T-cell (primary cell): ENCODE results near the gene LRP1B. TPM values are rescaled to one million over a fixed set of nuclear protein-coding genes. Genes with fewer than 3 reads are reported as not detected.

Experiments
- ATAC-seq, 4 experiments: fragments of 200-7000 bp in 3 of 4; fragments of 150-1000 bp in 1 of 4; cut with Tn5 transposase; replicated peaks in 1 of 4; 1 replicate in 3 of 4; 2 replicates in 1 of 4; pipeline ENCODE4 v1.10.0; 2021; ENCODE audit warnings: moderate library complexity in 3 of 4, mild to moderate bottlenecking in 2 of 4, moderate number of reproducible peaks in 1 of 4
- CTCF ChIA-PET, 2 donors: fragments of 300-600 bp; sonication (Branson Sonifier 250); formaldehyde crosslinking; loops; one replicate each; lab custom pipeline; 2022; ENCODE audit warnings: antibody characterized with exemption in 2 of 2; lab: Charles Lee
- POLR2A ChIA-PET, 2 donors: fragments of 300-600 bp; sonication (Branson Sonifier 250); formaldehyde crosslinking; loops; one replicate each; lab custom pipeline; 2022; ENCODE audit warnings: antibody characterized with exemption in 2 of 2; lab: Charles Lee
- DNase-seq, 35 experiments: peaks; one replicate each; pipeline versions ENCODE4 v3.0.0 to v3.0.0-alpha.2; 2013 to 2023
- H3K27ac ChIP-seq: one replicate; pipeline ENCODE4 v1.5.1; 2013; ENCODE audit warnings: low read length
- H3K27me3 ChIP-seq, 2 experiments: replicated peaks in 1 of 2; 1 replicate in 1 of 2; 2 replicates in 1 of 2; pipeline versions ENCODE4 v1.6.1 to v1.7.0; 2013; ENCODE audit warnings: low read length in 1 of 2, mixed read lengths in 1 of 2; ENCODE audit not compliant: control insufficient read depth in 2 of 2, insufficient read depth in 2 of 2; ENCODE audit errors: extremely low read depth in 1 of 2
- H3K36me3 ChIP-seq, 2 donors: 1 replicate in 1 of 2; 2 replicates in 1 of 2; pipeline versions ENCODE4 v1.6.1 to v1.7.0; 2013; ENCODE audit warnings: low read length in 1 of 2; ENCODE audit not compliant: control insufficient read depth in 2 of 2, insufficient read depth in 1 of 2; ENCODE audit errors: extremely low read depth in 1 of 2
- H3K4me1 ChIP-seq, 2 experiments: 1 replicate in 1 of 2; 2 replicates in 1 of 2; pipeline versions ENCODE4 v1.6.1 to v1.7.0; 2013; ENCODE audit warnings: low read length in 2 of 2, mixed read lengths in 1 of 2; ENCODE audit not compliant: insufficient read depth in 2 of 2, control insufficient read depth in 1 of 2; ENCODE audit errors: extremely low read depth in 1 of 2
- H3K4me3 ChIP-seq, 2 donors: 1 replicate in 1 of 2; 2 replicates in 1 of 2; pipeline versions ENCODE4 v1.5.1 to v1.7.0; 2013; ENCODE audit warnings: mild to moderate bottlenecking in 2 of 2, low read length in 1 of 2, moderate library complexity in 1 of 2; ENCODE audit not compliant: control insufficient read depth in 1 of 2; ENCODE audit errors: extremely low read depth in 1 of 2
- H3K9me3 ChIP-seq: 2 replicates; pipeline ENCODE4 v1.7.0; 2013
- H3K27ac Mint-ChIP-seq, 2 donors: one replicate each; pipeline ENCODE4 v1.8.0; 2020 to 2021; ENCODE audit warnings: mild to moderate bottlenecking in 2 of 2, mixed read lengths in 2 of 2
- H3K27me3 Mint-ChIP-seq, 2 donors: one replicate each; pipeline ENCODE4 v1.8.0; 2021 to 2022; ENCODE audit warnings: mixed read lengths in 2 of 2
- H3K36me3 Mint-ChIP-seq: one replicate; pipeline ENCODE4 v1.8.0; 2021; ENCODE audit warnings: mixed read lengths
- H3K4me1 Mint-ChIP-seq, 3 donors: one replicate each; pipeline ENCODE4 v1.8.0; 2020 to 2022; ENCODE audit warnings: mixed read lengths in 3 of 3, mild to moderate bottlenecking in 1 of 3
- H3K4me3 Mint-ChIP-seq, 3 donors: one replicate each; pipeline ENCODE4 v1.8.0; 2020 to 2022; ENCODE audit warnings: mild to moderate bottlenecking in 3 of 3, mixed read lengths in 3 of 3, moderate library complexity in 3 of 3
- H3K9me3 Mint-ChIP-seq, 3 donors: one replicate each; pipeline ENCODE4 v1.8.0; 2020 to 2022; ENCODE audit warnings: mixed read lengths in 3 of 3
- WGBS: methylation state at CpG from one replicate; pipeline ENCODE4 v1.1.5; 2013; ENCODE audit warnings: missing lambda C conversion rate; ENCODE audit not compliant: insufficient coverage; 5-methylcytosine and 5-hydroxymethylcytosine counted together
- total RNA-seq, 35 experiments: library from RNA in 6 of 35; stranded (reverse) in 6 of 35; fragments of 120-200 nt in 1 of 35; gene quantifications; one replicate each; pipeline versions ENCODE4 v1.2.1 to v1.2.4 and lab custom pipeline; 2013 to 2026

LRP1B gene
- total RNA-seq, 5 donors from 2014 or later (not counting 1 experiment from before 2014, with no cell fraction given) = not detected

DNA sequence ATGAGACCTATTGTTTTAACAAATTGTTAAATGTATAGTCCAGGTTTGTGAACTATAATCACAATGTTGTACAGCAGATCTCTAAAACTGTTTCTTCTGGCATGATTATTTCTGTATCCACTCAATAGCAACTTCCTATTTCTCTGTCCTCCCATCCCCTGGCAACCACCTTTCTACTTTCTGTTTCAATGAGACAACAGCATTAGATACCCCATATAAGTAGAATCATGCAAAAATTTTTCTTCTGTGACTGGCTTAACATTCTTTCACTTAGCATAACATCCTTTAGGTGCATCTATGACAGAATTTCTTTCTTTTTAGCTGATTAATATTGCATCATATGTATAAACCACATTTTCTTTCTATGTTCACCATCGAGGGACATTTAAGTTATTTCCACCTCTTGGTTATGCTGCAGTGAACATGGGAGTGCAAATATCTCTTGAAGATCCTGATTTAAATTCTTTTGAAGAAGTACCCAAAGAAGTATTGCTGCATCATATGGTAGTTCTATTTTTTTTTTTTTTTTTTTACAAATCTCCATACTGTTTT lies 713.5 kb downstream of the LRP1B start:
- H3K27ac Mint-ChIP-seq = no peak overlapping the region
- H3K36me3 Mint-ChIP-seq = no peaks in the 10 kb centered on the region
- DNase-seq (no peak), ATAC-seq (no peak)
- POLR2A ChIA-PET = no interaction called here
- no peaks in the 10 kb centered on the region for H3K4me1 ChIP-seq
- H3K4me3 ChIP-seq = no peak overlapping the region
- CTCF ChIA-PET = no interaction called here
- H3K36me3 ChIP-seq = no peaks in the 10 kb centered on the region
- H3K27ac ChIP-seq = no peak overlapping the region
- H3K27me3 ChIP-seq = no peaks in the 10 kb centered on the region
- no peaks in the 10 kb centered on the region for H3K27me3 Mint-ChIP-seq
- no peaks in the 10 kb centered on the region for H3K9me3 ChIP-seq
- WGBS = no CpG with 5 or more reads among the region's 1 CpG
- peaks cover 12 to 29% (median 13%) of the 10 kb centered on the region in 3 donors for H3K9me3 Mint-ChIP-seq
- H3K4me1 Mint-ChIP-seq = no peaks in the 10 kb centered on the region
- no peak overlapping the region for H3K4me3 Mint-ChIP-seq

DNA sequence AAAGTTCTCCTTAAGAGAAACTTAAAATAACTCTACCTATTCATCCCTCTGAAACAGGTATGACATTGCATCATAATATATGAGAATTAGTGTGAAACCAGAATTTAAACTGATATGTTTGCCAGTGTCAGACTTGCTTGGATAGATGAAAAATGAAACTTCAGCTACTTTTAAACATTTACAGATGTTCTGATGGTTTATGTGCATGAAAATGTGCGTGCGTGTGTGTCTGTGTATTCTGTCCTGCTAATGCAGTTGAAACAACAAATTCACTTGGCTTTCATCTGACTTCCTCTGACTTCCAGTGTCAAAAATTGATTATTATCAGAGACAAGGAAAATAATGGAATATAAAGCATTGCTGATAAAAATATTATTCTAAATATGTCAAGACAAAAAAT lies 719.4 kb downstream of the LRP1B start:
- CTCF ChIA-PET = no interaction called here
- Histone ChIP-seq H3K9me3 (no peaks in the 10 kb centered on the region), H3K27ac (no peak overlapping the region), H3K27me3 (no peaks in the 10 kb centered on the region), H3K4me1 (no peaks in the 10 kb centered on the region), H3K4me3 (no peak overlapping the region), H3K36me3 (no peaks in the 10 kb centered on the region)
- no peak overlapping the region for H3K4me3 Mint-ChIP-seq
- no peak for ATAC-seq
- peaks cover 4 to 16% (median 9%) of the 10 kb centered on the region in 3 donors for H3K9me3 Mint-ChIP-seq
- WGBS = no CpG with 5 or more reads among the region's 2 CpGs
- no peaks in the 10 kb centered on the region for H3K36me3 Mint-ChIP-seq
- POLR2A ChIA-PET = no interaction called here
- no peak for DNase-seq
- no peaks in the 10 kb centered on the region for H3K4me1 Mint-ChIP-seq
- H3K27me3 Mint-ChIP-seq = no peaks in the 10 kb centered on the region
- no peak overlapping the region for H3K27ac Mint-ChIP-seq

DNA sequence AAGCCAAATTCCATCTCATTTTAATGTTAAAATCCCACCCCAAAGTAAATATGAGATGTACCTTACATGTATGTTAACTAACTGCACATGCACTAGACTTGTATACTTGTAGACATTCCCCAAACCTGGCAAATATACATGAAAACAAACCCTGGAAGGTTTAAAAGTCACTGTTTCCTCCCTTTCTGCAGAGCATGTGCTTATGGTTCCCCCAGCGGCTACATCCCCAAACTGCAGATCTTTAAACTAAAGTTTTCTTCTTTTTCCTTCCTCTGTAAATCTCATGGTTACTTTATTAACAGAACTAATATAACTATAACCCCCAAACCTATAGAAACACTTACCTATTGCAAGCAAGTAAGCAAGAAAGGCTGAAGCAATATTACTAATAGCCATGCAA lies 731.5 kb downstream of the LRP1B start:
- Mint-ChIP-seq H3K27me3 (no peaks in the 10 kb centered on the region), H3K9me3 (peaks cover 0 to 8% (median 0%) of the 10 kb centered on the region in 3 donors), H3K27ac (no peak overlapping the region), H3K4me1 (no peaks in the 10 kb centered on the region), H3K36me3 (no peaks in the 10 kb centered on the region), H3K4me3 (no peak overlapping the region)
- 50% methylated on average over 1 of the region's 1 CpG for WGBS
- no peaks in the 10 kb centered on the region for H3K27me3 ChIP-seq
- no peaks in the 10 kb centered on the region for H3K4me1 ChIP-seq
- no peaks in the 10 kb centered on the region for H3K9me3 ChIP-seq
- H3K4me3 ChIP-seq = no peak overlapping the region
- no peaks in the 10 kb centered on the region for H3K36me3 ChIP-seq
- POLR2A ChIA-PET = no interaction called here
- no peak for DNase-seq
- no peak overlapping the region for H3K27ac ChIP-seq
- CTCF ChIA-PET = no interaction called here
- ATAC-seq = no peak

DNA sequence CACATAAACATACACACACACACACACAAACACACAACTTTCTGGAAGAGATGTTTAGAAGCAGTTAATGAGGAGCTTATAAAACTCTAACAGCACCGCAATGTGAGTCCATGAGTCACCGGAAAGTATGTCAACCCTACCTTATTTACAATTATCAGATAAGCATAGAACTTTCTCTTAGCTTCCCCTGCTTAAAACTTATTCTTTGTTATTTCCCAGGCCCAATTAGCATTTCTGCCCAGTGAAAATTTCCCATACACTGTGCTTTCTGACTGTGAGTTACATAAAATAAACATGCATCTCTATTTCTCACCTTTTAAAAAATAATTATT lies 737.6 kb downstream of the LRP1B start:
- Mint-ChIP-seq H3K36me3 (no peaks in the 10 kb centered on the region), H3K27ac (no peak overlapping the region), H3K27me3 (no peaks in the 10 kb centered on the region), H3K4me3 (no peak overlapping the region), H3K9me3 (peaks cover 5 to 24% (median 6%) of the 10 kb centered on the region in 3 donors), H3K4me1 (no peaks in the 10 kb centered on the region)
- ATAC-seq = no peak
- no peaks in the 10 kb centered on the region for H3K27me3 ChIP-seq
- ChIA-PET CTCF (no interaction called here), POLR2A (no interaction called here)
- H3K27ac ChIP-seq = no peak overlapping the region
- WGBS = 100% methylated on average over 2 of the region's 2 CpGs
- H3K9me3 ChIP-seq = no peaks in the 10 kb centered on the region
- DNase-seq = no peak
- no peaks in the 10 kb centered on the region for H3K36me3 ChIP-seq
- H3K4me3 ChIP-seq = no peak overlapping the region
- no peaks in the 10 kb centered on the region for H3K4me1 ChIP-seq

DNA sequence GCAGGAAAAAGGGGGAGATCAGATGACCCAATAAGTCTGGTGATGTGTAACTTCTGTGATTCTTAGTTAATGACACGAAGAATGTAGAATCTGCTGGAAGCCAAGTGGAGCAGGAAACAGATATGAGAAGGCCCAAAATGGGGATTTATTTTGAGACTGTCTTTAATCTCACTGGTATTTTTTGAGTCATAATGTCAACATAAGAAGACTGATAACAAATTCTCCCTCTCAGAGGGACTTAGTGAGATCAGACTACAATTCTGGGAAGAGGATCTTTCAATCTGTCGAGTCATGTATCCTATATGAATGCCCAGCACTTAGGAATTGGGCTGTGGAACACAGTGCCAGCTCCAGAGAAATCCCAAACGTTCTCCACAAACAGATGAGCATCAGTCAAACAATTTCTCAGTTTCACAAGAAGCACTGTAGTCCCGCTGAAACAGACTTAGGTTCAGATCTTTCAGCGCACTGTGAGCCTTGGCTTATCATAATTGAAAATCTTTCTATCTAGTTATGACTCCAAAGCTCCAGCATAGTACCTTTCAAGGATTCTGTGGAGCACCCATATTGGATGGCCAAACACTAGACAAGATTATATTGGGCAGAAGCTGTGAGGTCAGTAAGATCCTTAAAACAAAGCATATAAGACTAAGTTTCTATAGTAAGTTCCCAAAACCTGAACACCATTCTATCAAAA lies 738.2 kb downstream of the LRP1B start:
- Mint-ChIP-seq H3K27me3 (no peaks in the 10 kb centered on the region), H3K9me3 (peaks cover 5 to 24% (median 6%) of the 10 kb centered on the region in 3 donors), H3K36me3 (no peaks in the 10 kb centered on the region), H3K27ac (no peak overlapping the region), H3K4me3 (no peak overlapping the region), H3K4me1 (no peaks in the 10 kb centered on the region)
- ATAC-seq = no peak
- Histone ChIP-seq H3K9me3 (no peaks in the 10 kb centered on the region), H3K36me3 (no peaks in the 10 kb centered on the region), H3K27ac (no peak overlapping the region), H3K4me1 (no peaks in the 10 kb centered on the region), H3K27me3 (no peaks in the 10 kb centered on the region), H3K4me3 (no peak overlapping the region)
- CTCF ChIA-PET = no interaction called here
- WGBS = 27% methylated on average over 3 of the region's 5 CpGs
- POLR2A ChIA-PET = no interaction called here
- no peak for DNase-seq

DNA sequence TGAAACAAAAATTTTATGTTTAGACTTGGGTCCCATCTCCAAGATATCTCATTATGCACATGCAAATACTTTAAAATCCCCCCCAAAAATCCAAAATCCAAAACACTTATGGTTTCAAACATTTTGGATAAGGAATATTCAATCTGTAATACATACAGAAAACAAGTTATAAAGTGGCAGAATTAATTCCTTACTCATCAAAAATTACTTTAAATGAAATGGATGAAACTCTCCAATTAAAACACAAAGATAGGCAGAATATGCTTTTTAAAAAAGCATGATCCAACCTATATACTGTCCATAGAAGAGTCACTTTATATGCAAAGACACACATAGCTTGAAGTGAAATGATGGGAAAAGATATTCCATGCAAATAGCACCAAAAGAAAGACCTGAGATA lies 744.6 kb downstream of the LRP1B start:
- ChIA-PET POLR2A (no interaction called here), CTCF (no interaction called here)
- Histone ChIP-seq H3K27ac (no peak overlapping the region), H3K27me3 (no peaks in the 10 kb centered on the region), H3K4me3 (no peak overlapping the region), H3K4me1 (no peaks in the 10 kb centered on the region), H3K36me3 (no peaks in the 10 kb centered on the region), H3K9me3 (no peaks in the 10 kb centered on the region)
- Mint-ChIP-seq H3K9me3 (peaks cover 6 to 39% (median 21%) of the 10 kb centered on the region in 3 donors), H3K4me3 (no peak overlapping the region), H3K4me1 (no peaks in the 10 kb centered on the region), H3K27me3 (no peaks in the 10 kb centered on the region), H3K36me3 (no peaks in the 10 kb centered on the region), H3K27ac (no peak overlapping the region)
- DNase-seq = no peak
- ATAC-seq = no peak
